A549 (cell line): Measurements from ENCODE around the gene TPGS1.

ENCODE experiments used
- CTCF ChIP-seq: fragments of >200 bp; sonication (Bioruptor Twin); formaldehyde crosslinking; IDR thresholded peaks from 3 replicates; pipeline ENCODE4 v1.5.1; 2016
- HMGXB4 ChIP-seq: fragments of 250-450 bp; sonication (Bioruptor Pico); IDR thresholded peaks from 2 replicates; pipeline ENCODE4 v1.5.0; 2021; ENCODE audit warnings: mild to moderate bottlenecking, moderate library complexity, borderline replicate concordance
- HOXA7 ChIP-seq: fragments of 250-450 bp; sonication (Bioruptor Pico); IDR thresholded peaks from 2 replicates; pipeline ENCODE4 v1.5.0; 2020; ENCODE audit warnings: mild to moderate bottlenecking, moderate library complexity
- MYC ChIP-seq: IDR thresholded peaks from 2 replicates; pipeline ENCODE4 v1.6.1; 2012; ENCODE audit warnings: mild to moderate bottlenecking, inconsistent platforms, low read length, improper control_type of control experiment, borderline replicate concordance
- POLR2A ChIP-seq: IDR thresholded peaks from 2 replicates; pipeline ENCODE4 v1.6.1; 2012; ENCODE audit warnings: mild to moderate bottlenecking, low read length
- REST ChIP-seq: fragments of 200-600 bp; sonication (generic); IDR thresholded peaks from 2 replicates; pipeline ENCODE4 v1.6.1; 2016; ENCODE audit warnings: antibody characterized with exemption, mild to moderate bottlenecking, moderate library complexity
- SMC3 ChIP-seq: fragments of >200 bp; sonication (Bioruptor Twin); formaldehyde crosslinking; IDR thresholded peaks from 3 replicates; pipeline ENCODE4 v1.6.1; 2018; ENCODE audit warnings: inconsistent platforms
- ZNF302 ChIP-seq: fragments of 250-450 bp; sonication (Bioruptor Pico); IDR thresholded peaks from 2 replicates; pipeline ENCODE4 v1.9.0; 2021; ENCODE audit warnings: inconsistent platforms, mild to moderate bottlenecking, moderate library complexity

GRCh38 chr19:514166-514663, 6.9 kb downstream of the TPGS1 start:
- TF ChIP-seq CTCF, result no peak
- no peak for TF ChIP-seq ZNF302
- TF ChIP-seq HOXA7 (CRISPR knock-in tag), result no peak
- no peak for TF ChIP-seq HMGXB4 (CRISPR knock-in tag)
- no peak for TF ChIP-seq SMC3
- no peak for TF ChIP-seq MYC
- no peak for TF ChIP-seq REST
- no peak for TF ChIP-seq POLR2A
